Nephron progenitor cell (in vitro differentiated cells): Measurements from ENCODE around the gene OR6J1.
"Not testable (repeated sequence)": the region's sequence is repeated elsewhere in the genome, so short reads cannot be mapped to it uniquely, and the experiment has no call there.

Experiments used
- DNase-seq: peaks from one replicate; pipeline ENCODE4 v3.0.0; 2021
- H3K27ac Mint-ChIP-seq: 2 replicates; pipeline ENCODE4 v1.8.0; 2021; ENCODE audit warnings: mild to moderate bottlenecking, moderate library complexity, mixed read lengths
- H3K27me3 Mint-ChIP-seq: 2 replicates; pipeline ENCODE4 v1.8.0; 2021; ENCODE audit warnings: mild to moderate bottlenecking, low read depth, mixed read lengths; ENCODE audit not compliant: poor library complexity
- H3K36me3 Mint-ChIP-seq: 2 replicates; pipeline ENCODE4 v1.8.0; 2021; ENCODE audit warnings: low read depth, mixed read lengths
- H3K4me1 Mint-ChIP-seq: 2 replicates; pipeline ENCODE4 v1.8.0; 2021; ENCODE audit warnings: mixed read lengths
- H3K4me3 Mint-ChIP-seq: 2 replicates; pipeline ENCODE4 v1.8.0; 2021; ENCODE audit warnings: mild to moderate bottlenecking, moderate library complexity, mixed read lengths
- H3K9me3 Mint-ChIP-seq: 2 replicates; pipeline ENCODE4 v1.8.0; 2021; ENCODE audit warnings: mild to moderate bottlenecking, moderate library complexity, mixed read lengths
- TF ChIP-seq, protein P1 (sequence below): fragments of 200-600 bp; sonication (generic); IDR thresholded peaks from 2 replicates; pipeline ENCODE4 v1.5.0; 2021; ENCODE audit warnings: antibody characterized with exemption

Gene OR6J1

DNA sequence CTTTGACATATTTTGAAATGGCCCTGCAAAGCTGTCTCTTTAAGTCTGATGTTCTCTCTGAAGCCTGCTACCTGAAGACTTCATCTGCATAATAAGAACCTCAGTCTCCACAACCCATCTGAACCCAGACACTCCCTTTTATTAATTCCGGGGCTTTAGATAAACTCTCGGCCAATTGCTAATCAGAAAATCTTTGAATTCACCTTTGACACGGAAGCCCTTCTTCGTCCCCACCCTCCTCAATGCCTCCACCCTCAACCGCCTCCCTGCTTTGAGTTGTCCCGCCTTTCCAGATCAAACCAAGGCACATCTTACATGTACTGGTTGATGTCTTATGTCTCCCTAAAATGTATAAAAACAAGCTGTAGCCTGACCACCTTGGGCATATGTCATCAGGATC is 17.6 kb downstream of the OR6J1 start:
- H3K36me3 Mint-ChIP-seq = peaks cover 2% of the 10 kb centered on the region
- no peak overlapping the region for H3K4me3 Mint-ChIP-seq
- DNase-seq = no peak
- peaks cover 19% of the 10 kb centered on the region for H3K9me3 Mint-ChIP-seq
- peaks cover 6% of the 10 kb centered on the region for H3K27me3 Mint-ChIP-seq
- H3K27ac Mint-ChIP-seq = no peak overlapping the region
- TF ChIP-seq, protein P1, sequence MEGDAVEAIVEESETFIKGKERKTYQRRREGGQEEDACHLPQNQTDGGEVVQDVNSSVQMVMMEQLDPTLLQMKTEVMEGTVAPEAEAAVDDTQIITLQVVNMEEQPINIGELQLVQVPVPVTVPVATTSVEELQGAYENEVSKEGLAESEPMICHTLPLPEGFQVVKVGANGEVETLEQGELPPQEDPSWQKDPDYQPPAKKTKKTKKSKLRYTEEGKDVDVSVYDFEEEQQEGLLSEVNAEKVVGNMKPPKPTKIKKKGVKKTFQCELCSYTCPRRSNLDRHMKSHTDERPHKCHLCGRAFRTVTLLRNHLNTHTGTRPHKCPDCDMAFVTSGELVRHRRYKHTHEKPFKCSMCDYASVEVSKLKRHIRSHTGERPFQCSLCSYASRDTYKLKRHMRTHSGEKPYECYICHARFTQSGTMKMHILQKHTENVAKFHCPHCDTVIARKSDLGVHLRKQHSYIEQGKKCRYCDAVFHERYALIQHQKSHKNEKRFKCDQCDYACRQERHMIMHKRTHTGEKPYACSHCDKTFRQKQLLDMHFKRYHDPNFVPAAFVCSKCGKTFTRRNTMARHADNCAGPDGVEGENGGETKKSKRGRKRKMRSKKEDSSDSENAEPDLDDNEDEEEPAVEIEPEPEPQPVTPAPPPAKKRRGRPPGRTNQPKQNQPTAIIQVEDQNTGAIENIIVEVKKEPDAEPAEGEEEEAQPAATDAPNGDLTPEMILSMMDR = no peak
- H3K4me1 Mint-ChIP-seq = no peaks in the 10 kb centered on the region

DNA sequence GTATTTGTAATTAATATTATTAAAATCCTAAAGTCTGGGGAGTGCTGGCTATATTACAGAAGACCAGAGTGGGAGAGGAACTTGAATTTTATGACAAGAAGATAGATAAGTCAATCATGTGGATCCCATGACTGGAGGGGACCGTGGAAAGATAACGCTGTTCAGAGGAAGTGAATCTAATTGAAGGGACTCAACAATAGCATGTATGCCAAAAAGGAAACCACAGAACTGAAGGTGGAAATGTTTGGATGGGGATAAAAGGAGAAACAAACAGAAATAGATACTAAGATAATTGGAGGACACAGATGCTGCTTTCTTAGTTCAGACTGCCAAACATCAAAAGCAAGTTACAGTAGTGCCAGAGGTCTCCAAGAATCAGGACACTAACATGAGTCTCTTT is 21.1 kb downstream of the OR6J1 start:
- no peaks in the 10 kb centered on the region for H3K4me1 Mint-ChIP-seq
- H3K9me3 Mint-ChIP-seq = peaks cover 27% of the 10 kb centered on the region
- H3K27ac Mint-ChIP-seq = no peak overlapping the region
- TF ChIP-seq, protein P1 = no peak
- DNase-seq = no peak
- no peaks in the 10 kb centered on the region for H3K27me3 Mint-ChIP-seq
- H3K4me3 Mint-ChIP-seq = no peak overlapping the region
- H3K36me3 Mint-ChIP-seq = peaks cover 6% of the 10 kb centered on the region

DNA sequence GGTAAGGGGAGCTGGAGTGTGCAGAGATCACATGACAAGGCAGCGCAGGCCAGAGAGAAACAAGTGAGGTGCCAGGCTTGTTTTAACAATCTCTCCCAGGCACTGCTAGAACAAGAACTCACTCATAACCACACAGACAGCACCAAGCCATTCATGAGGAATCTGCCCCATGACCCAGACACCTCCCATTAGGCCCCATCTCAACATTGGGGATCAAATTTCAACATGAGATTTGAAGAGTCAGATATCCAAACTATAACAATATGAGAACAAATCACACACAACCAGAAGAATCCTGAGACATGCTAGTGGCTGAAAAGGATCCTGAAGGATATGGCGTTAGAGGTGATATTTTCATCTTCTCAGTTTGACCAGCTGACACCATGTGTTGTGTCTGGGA is 21.9 kb downstream of the OR6J1 start:
- no peaks in the 10 kb centered on the region for H3K27me3 Mint-ChIP-seq
- DNase-seq = no peak
- no peak overlapping the region for H3K27ac Mint-ChIP-seq
- H3K36me3 Mint-ChIP-seq = peaks cover 6% of the 10 kb centered on the region
- TF ChIP-seq, protein P1 = no peak
- peaks cover 32% of the 10 kb centered on the region for H3K9me3 Mint-ChIP-seq
- H3K4me1 Mint-ChIP-seq = no peaks in the 10 kb centered on the region
- no peak overlapping the region for H3K4me3 Mint-ChIP-seq

DNA sequence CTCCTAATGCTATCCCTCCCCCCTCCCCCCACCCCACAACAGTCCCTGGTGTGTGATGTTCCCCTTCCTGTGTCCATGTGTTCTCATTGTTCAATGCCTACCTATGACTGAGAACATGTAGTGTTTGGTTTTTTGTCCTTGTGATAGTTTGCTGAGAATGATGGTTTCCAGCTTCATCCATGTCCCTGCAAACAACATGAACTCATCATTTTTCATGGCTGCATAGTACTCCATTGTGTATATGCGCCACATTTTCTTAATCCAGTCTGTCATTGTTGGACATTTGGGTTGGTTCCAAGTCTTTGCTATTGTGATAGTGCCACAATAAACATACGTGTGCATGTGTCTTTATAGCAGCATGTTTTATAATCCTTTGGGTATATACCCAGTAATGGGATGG is 28.4 kb downstream of the OR6J1 start:
- peaks cover 29% of the 10 kb centered on the region for H3K9me3 Mint-ChIP-seq
- peaks cover 23% of the 10 kb centered on the region for H3K4me1 Mint-ChIP-seq
- not testable (repeated sequence) for H3K27me3 Mint-ChIP-seq, H3K4me3 Mint-ChIP-seq, DNase-seq, H3K27ac Mint-ChIP-seq
- H3K36me3 Mint-ChIP-seq = peaks cover 14% of the 10 kb centered on the region

DNA sequence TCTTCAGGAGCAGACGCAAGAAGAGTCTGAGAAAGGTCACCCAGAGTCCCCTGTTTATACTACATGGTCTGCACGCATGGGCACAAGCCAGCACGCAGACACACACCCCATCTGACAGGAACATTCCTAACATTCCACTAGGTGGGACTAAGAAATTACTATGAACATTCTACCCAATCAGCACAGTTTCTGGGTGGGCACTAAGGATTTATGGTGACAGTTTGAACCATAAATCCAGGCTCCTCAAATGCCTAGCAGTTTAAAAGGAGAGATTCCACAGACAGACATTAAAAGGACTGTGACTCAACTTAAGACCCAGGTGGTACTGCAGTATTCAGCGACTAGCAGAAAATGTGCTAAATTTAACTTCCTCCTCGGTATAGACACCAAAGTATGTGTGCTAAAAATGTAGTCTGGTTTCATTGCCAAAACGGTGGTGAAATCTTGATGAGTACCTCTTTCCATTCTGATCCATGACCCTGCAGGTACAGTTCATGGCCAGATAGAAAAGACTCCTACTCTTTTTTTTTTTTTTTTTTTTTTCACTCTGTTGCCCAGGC is 29.8 kb downstream of the OR6J1 start:
- H3K4me1 Mint-ChIP-seq = peaks cover 23% of the 10 kb centered on the region
- peaks cover 16% of the 10 kb centered on the region for H3K9me3 Mint-ChIP-seq
- peak overlapping the region; percentile 98 for H3K27ac Mint-ChIP-seq
- H3K36me3 Mint-ChIP-seq = peaks cover 26% of the 10 kb centered on the region
- H3K4me3 Mint-ChIP-seq = peak overlapping the region; percentile 7
- peak; percentile 62 for DNase-seq
- TF ChIP-seq, protein P1 = no peak
- H3K27me3 Mint-ChIP-seq = no peaks in the 10 kb centered on the region

DNA sequence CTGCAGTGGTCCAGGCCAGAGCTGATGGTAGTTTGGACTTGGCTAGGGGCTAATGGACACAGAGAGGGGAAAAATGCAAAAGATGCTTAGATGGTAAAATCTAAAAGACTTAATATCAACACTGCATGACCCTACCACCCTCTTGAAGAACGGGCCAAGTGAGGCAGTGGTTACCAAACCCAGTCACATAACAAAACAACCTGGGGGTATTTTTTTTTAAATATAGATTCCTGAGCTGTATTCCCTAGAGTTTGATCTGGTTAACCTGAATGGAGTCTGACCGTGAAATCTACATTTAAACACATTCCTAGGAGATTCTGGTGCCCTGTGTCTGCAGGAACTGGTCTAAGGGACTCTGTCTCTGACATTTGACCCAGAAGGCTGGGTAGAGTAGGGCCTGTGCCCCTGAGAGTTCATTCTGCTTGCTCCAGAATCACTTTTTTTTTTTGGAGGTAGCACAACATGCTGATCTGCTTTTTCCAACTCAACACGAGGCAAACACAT is 30.4 kb downstream of the OR6J1 start:
- Mint-ChIP-seq H3K27me3 (no peaks in the 10 kb centered on the region), H3K9me3 (peaks cover 15% of the 10 kb centered on the region), H3K36me3 (peaks cover 27% of the 10 kb centered on the region), H3K4me3 (peak overlapping the region; percentile 7), H3K4me1 (peaks cover 23% of the 10 kb centered on the region), H3K27ac (peak overlapping the region; percentile 98)
- TF ChIP-seq, protein P1 = no peak
- no peak for DNase-seq
